Measurements from ENCODE around the gene PARD3.

- TF ChIP-seq BHLHE40 (IDR thresholded peaks at IDR 0.05; ENCODE audit: borderline replicate concordance) (no peak), TARDBP (IDR thresholded peaks at IDR 0.05) (no peak), FOXA1 (IDR thresholded peaks at IDR 0.05) (no peak), FOXK2 (IDR thresholded peaks at IDR 0.05) (no peak), SP1 (IDR thresholded peaks at IDR 0.05) (no peak), ELF4 (IDR thresholded peaks at IDR 0.05) (no peak), NFRKB (IDR thresholded peaks at IDR 0.05) (no peak), PKNOX1 (IDR thresholded peaks at IDR 0.05) (no peak), ARNT (IDR thresholded peaks at IDR 0.05) (no peak), FOXM1 (IDR thresholded peaks at IDR 0.05; ENCODE audit: borderline replicate concordance) (no peak)
Measured at GRCh38 chr10:34188221-34188620, 626.9 kb downstream of the PARD3 start.
